Right lung (tissue), 5 donors: ENCODE data around the gene CRELD2. TPM values are rescaled to one million over a fixed set of nuclear protein-coding genes. Genes with fewer than 3 reads are reported as not detected.
A peak's percentile ranks its signal among the peaks of the same experiment; 100 is the strongest.

Experiments used
- DNase-seq, 2 donors: peaks; one replicate each; pipeline ENCODE4 v3.0.0-alpha.2; 2013
- polyA plus RNA-seq, 5 donors: library from polyadenylated mRNA; unstranded; fragments of 120-200 nt; gene quantifications; one replicate each; pipeline versions ENCODE4 v1.2.1 to v1.2.3, GENCODE V29; 2013; ENCODE audit warnings: inconsistent platforms in 1 of 5, low replicate concordance in 1 of 5; ENCODE audit not compliant: insufficient read length in 5 of 5, insufficient read depth in 1 of 5

Gene CRELD2
- polyA plus RNA-seq, 5 donors = 25.4 to 47.1 (median 31.1) TPM

DNA sequence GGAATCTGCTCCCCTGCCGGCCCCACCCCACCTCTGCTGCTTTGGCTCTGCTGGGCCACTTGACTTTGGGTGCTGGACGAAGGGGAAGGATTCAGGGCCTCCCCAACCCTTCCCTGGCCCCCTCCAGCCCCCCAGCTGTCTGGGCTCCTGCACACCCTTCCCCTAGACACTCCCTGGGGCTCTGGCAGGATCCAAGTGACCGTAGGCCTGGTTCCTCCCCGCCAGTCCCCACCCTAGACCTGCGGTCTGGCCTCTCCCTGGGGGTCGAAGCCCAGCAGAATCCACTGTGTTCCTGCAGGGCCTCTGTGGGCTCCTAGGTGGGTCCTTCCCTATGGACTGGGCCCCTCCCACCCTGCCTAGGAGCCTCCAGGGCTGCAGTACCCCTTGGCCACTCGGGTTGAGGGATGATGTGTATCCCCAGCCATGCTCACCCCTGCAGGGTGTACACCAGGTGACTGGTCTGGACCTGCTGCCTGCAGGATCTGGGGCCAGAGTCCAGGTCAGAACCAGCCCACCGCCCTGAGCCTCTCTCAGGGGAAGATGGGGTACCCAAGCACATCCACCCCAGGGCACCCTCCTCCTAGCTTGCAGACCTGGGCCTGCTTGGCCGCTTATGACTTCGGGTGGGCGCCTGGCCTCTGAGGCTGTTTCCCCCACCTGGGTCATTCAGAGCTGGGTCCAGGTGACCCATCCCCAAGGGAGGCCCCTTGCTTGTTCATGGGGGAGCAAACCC is 47.8 kb downstream of the CRELD2 start:
- no peak for DNase-seq

GRCh38 chr22:49966774-49967705 is 48.6 kb downstream of the CRELD2 start:
- no peak for DNase-seq

GRCh38 chr22:49967706-49968208 is 49.3 kb downstream of the CRELD2 start:
- DNase-seq = no peak

DNA sequence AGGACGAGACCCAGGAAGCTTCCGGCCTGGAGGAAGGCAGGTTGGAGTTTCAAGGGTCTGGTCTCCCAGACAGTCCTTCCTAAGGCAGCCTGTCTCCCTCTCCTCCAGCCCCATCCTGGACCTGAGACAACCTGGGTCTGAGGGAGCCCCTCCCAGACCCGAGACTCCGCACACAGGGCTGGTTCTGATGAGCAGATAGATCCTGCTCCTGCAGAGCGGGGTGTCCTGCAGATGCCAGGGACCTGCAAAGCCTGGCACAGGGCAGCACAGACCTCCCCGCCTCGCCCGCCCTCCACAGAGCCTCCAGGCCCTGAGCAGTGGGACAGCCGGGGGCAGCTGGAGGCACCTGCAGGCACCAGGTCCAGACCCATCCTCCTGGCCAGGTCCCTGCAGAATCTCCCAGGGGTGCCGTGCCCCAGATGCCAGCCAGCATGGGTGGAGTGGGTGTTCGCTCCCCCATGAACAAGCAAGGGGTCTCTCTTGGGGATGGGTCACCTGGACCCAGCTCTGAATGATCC is 49.9 kb downstream of the CRELD2 start:
- DNase-seq = no peak

GRCh38 chr22:49968831-49969661 is 50.6 kb downstream of the CRELD2 start:
- DNase-seq = no peak

- no peak for DNase-seq
Measured at GRCh38 chr22:49969751-49970527, 51.5 kb downstream of the CRELD2 start.

- DNase-seq = peak in 1 of 2 donors; percentile 63
Measured at GRCh38 chr22:49970528-49971231, 52.2 kb downstream of the CRELD2 start.

- DNase-seq = no peak
Measured at GRCh38 chr22:49971232-49972162, 53.1 kb downstream of the CRELD2 start.

- DNase-seq = no peak
Measured at GRCh38 chr22:49972163-49973017, 54.0 kb downstream of the CRELD2 start.

DNA sequence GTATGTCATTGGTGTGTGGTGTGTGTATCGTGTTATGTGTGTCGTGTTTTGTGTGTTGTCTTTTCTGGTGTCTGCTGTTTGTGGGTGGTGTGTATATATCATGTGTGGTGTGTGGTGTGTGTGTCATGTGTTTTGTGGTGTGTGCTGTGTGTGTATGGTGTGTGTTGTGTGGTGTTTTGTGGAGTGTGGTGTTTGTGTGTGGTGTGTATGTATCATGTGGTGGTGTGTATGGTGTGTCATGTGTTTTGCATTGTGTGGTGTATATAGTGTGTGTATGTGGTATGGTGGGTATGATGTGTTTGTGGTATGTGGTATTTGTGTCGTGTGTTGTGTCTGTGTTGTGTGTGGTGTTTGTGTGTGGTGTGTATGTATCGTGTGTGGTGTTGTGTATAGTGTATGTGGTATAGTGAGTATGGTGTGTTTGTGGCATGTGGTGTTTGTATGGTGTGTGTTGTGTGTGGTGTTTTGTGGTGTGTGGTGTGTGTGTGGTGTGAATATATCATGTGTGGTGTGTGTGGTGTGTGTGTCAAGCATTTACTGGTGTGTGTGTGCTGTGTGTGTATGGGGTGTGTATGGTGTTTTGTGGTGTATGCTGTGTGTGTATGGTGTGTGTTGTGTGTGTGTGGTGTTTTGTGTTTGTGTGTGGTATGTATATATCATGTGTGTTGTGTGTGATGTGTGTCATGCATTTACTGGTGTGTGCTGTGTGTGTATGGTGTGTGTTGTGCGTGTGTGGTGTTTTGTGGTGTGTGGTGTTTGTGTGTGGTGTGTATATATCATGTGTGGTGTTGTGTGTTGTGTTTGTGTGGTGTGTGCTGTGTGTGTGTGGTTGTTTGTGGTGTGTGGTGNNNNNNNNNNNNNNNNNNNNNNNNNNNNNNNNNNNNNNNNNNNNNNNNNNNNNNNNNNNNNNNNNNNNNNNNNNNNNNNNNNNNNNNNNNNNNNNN is 54.9 kb downstream of the CRELD2 start:
- no peak for DNase-seq

GRCh38 chr22:49975543-49976389 is 57.3 kb downstream of the CRELD2 start:
- DNase-seq = no peak

GRCh38 chr22:49976439-49977175 is 58.2 kb downstream of the CRELD2 start:
- no peak for DNase-seq
